Epithelial cell of umbilical artery (primary cell): ENCODE data around the gene NKRF. TPM values are rescaled to one million over a fixed set of nuclear protein-coding genes. Genes with fewer than 3 reads are reported as not detected.

Source experiments
- total RNA-seq: library from RNA; depleted of rRNA; stranded (reverse); fragments of >200 nt; gene quantifications from 2 replicates; pipeline ENCODE4 v1.2.3, GENCODE V29; 2014

Gene NKRF
- total RNA-seq: 5.8 and 7.4 TPM in 2 replicates

DNA sequence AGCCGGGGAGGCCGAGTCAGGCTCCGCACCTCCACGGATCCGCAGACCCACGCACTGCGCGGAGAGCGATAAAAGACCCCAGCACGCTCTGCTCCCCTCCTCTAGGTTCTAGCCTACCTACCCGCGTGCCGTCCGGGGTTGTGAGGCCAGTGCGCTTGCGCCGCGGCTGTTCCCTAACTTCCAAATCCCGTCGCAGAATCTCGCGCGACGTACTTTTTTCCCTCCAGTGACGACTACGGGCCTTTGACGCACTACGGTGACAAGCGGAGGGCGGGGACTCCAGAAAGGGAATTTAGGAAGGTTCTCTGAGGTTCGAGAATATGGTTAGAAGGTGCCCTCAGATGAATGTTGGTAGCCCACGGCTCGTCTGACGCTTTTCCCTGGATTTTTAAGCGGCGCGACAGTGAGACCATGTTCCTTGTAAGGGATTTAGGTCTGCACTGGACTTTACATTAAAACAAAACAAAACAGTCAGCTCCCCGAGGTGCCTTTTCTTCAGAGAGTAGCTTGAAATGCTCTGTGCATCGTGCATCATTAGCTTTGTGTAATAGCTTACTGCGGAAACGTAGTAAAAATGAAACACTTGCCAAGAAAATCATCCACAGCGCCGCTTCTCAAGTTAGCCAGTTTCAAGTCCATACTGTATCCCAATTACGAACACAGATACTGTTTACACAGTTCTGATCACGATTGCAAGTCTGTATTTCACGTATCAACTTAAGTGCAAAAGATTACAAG, at the start of gene NKRF:
Gene NKRF (minus strand): TSS at position 145 of the 738 bp plus-strand sequence.

DNA sequence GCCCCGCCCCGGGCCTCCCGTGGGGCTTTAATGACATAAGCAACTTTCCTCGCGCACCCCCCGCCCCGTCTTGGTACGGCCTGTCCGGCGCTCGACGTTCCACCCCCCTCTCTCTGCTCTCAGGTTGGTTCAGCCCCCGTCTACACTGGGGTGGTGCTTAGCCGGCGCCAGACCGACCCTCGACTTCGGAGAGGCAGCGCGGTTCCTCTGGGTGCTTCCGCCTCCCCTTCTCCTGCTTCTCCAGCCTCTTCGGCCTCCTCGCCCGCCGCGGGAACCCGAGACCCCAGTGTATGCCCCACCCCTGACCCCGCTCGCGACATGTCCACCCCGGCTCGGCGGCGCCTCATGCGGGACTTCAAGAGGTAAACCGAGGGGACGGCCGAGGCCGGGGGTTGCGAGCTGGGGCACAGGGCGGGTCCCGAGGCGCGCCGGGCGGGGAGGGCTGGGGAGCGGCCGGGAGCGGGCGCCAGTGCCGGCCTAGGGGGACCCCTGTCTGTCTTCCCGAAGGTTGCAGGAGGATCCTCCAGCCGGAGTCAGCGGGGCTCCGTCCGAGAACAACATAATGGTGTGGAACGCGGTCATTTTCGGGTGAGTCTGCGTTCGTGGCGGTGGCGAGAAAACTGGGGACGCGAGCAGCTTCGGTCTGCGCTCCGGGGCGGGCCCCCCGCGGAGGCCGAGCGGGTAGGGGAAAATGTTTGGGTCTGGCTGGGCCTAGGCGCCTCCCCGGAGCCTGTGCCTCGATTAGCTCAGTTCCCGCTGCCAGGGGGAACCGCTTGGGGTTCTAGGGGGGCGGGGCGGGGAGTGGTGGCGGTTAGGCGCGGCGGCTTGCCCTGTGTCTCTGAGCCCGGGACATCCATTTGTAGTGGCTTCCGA, 31.6 kb downstream of the NKRF start, which contains the start of gene UBE2A:
Gene UBE2A (plus strand): TSS at position 170 of the 873 bp plus-strand sequence. CDS start 149 bp downstream, at position 319.

DNA sequence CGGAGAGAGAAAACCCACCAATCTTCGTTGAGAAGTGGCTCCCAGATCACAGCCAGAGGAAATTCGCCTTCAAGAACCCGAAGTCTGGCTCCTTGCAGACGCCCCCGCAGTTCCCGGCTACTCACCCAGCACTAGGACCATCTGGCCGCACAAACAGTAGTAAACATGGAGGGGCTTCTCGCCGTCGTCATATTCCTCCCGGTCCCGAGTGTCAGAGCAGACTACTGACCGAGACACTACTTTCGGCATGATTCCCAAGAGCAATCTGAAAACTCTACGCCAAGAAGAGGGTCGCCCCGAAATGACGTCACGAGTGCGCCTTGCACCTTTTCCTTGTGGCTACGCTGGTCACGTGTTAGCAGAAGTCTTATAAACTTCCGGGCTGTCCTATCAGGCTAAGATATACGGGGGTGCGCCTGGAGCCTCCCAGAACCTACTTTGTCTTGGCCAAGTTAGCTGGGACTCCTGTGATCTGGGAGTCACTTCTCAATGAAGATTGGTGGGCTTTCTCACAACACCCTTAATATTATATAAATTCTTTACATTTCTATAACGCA, 41.0 kb downstream of the NKRF start, which contains the start of gene STEEP1:
Gene STEEP1 (minus strand): TSS at position 303 of the 557 bp plus-strand sequence. CDS start 54 bp downstream, at position 249.

Other genes with a start within 250 kb of the NKRF start
- 10.8 and 16.2 TPM in 2 replicates for gene SLC25A43, start 207.1 kb downstream of the NKRF start, total RNA-seq
- gene SLC25A5, start 138.0 kb downstream of the NKRF start, total RNA-seq: 250 and 343 TPM in 2 replicates
- 45.5 and 55.3 TPM in 2 replicates for gene STEEP1, start 41.0 kb downstream of the NKRF start, total RNA-seq
- gene UBE2A, start 31.9 kb downstream of the NKRF start, total RNA-seq: 17.2 and 18.2 TPM in 2 replicates
- 24.9 and 27.6 TPM in 2 replicates for gene SEPTIN6, start 86.7 kb upstream of the NKRF start, total RNA-seq
- not detected in 2 replicates for gene SOWAHD, start 152.2 kb upstream of the NKRF start, total RNA-seq
- 4,155 and 8,859 TPM in 2 replicates for gene RPL39, start 185.2 kb upstream of the NKRF start, total RNA-seq
- gene UPF3B, start 246.5 kb upstream of the NKRF start, total RNA-seq: 1.6 and 2.1 TPM in 2 replicates